Upper lobe of left lung (tissue), 4 donors: ENCODE measurements around the gene MBP.

ENCODE experiments used
- POLR2A ChIP-seq, 4 donors: fragments of 450-650 bp; IDR thresholded peaks; one replicate each; pipeline ENCODE4 v1.5.1; 2016 to 2017; ENCODE audit warnings: antibody characterized with exemption in 4 of 4, mild to moderate bottlenecking in 2 of 4
- TF ChIP-seq, protein P1 (sequence below), 6 experiments: fragments of 450-650 bp in 4 of 6; fragments of 200-600 bp in 2 of 6; sonication (generic) in 2 of 6; IDR thresholded peaks; one replicate each; pipeline ENCODE4 v1.5.1; 2016 to 2019; ENCODE audit warnings: antibody characterized with exemption in 6 of 6

DNA sequence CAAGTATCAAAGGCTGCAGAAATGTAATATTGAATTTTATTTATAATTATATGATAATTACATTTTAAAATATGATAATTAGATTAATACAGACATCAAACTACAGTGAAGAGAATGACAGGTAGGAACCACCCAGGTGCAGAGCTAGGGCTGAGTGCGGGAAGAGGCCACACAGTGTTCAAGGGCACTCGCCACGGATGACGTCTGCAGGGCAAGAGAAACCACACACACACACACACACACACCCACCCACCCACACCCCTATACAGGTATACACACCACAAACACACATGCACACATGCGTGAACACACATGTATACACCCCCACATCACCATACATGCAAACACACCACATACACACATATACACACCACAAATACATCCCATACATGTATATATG, 41.2 kb downstream of the MBP start:
- TF ChIP-seq, protein P1, sequence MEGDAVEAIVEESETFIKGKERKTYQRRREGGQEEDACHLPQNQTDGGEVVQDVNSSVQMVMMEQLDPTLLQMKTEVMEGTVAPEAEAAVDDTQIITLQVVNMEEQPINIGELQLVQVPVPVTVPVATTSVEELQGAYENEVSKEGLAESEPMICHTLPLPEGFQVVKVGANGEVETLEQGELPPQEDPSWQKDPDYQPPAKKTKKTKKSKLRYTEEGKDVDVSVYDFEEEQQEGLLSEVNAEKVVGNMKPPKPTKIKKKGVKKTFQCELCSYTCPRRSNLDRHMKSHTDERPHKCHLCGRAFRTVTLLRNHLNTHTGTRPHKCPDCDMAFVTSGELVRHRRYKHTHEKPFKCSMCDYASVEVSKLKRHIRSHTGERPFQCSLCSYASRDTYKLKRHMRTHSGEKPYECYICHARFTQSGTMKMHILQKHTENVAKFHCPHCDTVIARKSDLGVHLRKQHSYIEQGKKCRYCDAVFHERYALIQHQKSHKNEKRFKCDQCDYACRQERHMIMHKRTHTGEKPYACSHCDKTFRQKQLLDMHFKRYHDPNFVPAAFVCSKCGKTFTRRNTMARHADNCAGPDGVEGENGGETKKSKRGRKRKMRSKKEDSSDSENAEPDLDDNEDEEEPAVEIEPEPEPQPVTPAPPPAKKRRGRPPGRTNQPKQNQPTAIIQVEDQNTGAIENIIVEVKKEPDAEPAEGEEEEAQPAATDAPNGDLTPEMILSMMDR (IDR thresholded peaks at IDR 0.05) = no peak
- no peak for TF ChIP-seq POLR2A (IDR thresholded peaks at IDR 0.05)
